Renal pelvis (tissue), 4 donors: ENCODE measurements around the gene WDR13. TPM values are rescaled to one million over a fixed set of nuclear protein-coding genes. Genes with fewer than 3 reads are reported as not detected.
"Not testable (repeated sequence)": the region's sequence is repeated elsewhere in the genome, so short reads cannot be mapped to it uniquely, and the experiment has no call there.

Experiments
- DNase-seq: peaks from one replicate; pipeline ENCODE4 v3.0.0-alpha.2; 2013
- polyA plus RNA-seq, 3 donors: library from polyadenylated mRNA; unstranded; fragments of 120-200 nt; gene quantifications; one replicate each; pipeline ENCODE4 v1.2.1, GENCODE V29; 2013; ENCODE audit not compliant: insufficient read length in 3 of 3

WDR13 gene
- polyA plus RNA-seq, 3 donors, result 145 to 177 (median 154) TPM

DNA sequence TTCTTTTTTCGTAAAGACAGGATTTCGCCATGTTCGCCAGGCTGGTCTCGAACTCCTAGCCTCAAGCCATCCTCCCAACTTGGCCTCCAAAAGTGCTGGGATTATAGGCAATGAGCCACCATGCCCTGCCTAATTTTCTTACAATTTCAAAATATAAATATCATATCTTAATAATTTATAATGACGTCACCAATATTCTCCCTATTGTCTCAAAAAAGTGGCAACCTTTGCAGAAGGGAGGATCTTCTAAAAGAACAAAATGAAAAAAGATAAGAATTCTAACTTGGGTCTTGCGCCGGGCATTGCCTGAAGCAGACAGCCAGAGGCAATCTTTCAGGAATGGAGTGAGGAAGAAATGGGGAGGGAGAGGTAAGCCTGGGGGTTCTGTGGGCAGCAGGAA lies 48.4 kb downstream of the WDR13 start:
- no peak for DNase-seq

- peak; percentile 37 for DNase-seq
Observed at GRCh38 chrX:48648336-48648751, 51.1 kb downstream of the WDR13 start.

GRCh38 chrX:48649102-48649501 lies 51.8 kb downstream of the WDR13 start:
- DNase-seq, result no peak

DNA sequence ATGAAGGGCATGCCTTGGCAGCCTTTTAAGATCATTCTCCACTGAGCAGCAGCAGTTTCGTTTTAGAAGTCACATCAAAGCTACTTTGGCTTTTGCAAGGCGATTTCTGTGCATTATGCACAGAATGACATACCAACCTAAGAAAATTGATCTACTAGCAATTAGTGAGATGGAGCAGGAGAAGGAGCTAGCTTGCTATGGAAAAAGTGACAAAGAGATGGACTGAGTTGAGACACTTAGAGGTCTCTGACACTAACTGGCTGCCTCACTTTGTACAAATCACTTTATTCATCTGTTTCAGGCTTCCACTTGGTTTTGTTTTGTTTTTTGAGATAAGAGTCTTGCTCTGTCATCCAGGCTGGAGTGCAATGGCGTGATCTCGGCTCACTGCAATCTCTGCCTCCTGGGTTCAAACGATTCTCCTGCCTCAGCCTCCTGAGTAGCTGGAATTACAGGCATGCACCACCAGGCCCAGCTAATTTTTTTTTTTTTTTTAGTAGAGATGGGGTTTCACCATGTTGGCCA lies 54.8 kb downstream of the WDR13 start:
- not testable (repeated sequence) for DNase-seq

GRCh38 chrX:48654746-48655145 lies 57.5 kb downstream of the WDR13 start:
- DNase-seq, result not testable (repeated sequence)

Other genes starting within 250 kb of the WDR13 start
- not detected for gene SSX3, start 240.8 kb upstream of the WDR13 start, polyA plus RNA-seq
- gene SSX4, start 214.0 kb upstream of the WDR13 start, polyA plus RNA-seq, result not detected
- not detected for gene SSX4B, start 185.5 kb upstream of the WDR13 start, polyA plus RNA-seq
- 10 to 100 TPM in 2 of 3 donors, 1 to 10 TPM in 1; 5.4 to 10.5 (median 10.3) TPM for gene SLC38A5, start 127.2 kb upstream of the WDR13 start, polyA plus RNA-seq
- gene FTSJ1, start 121.3 kb upstream of the WDR13 start, polyA plus RNA-seq, result 10 to 100 TPM; 34.8 to 40.2 (median 39.5) TPM
- gene PORCN, start 88.5 kb upstream of the WDR13 start, polyA plus RNA-seq, result 10 to 100 TPM in 1 of 3 donors, 1 to 10 TPM in 2; 7.5 to 10.7 (median 9.8) TPM
- gene EBP, start 75.7 kb upstream of the WDR13 start, polyA plus RNA-seq, result 10 to 100 TPM; 78.3 to 82.8 (median 82.4) TPM
- gene TBC1D25, start 57.8 kb upstream of the WDR13 start, polyA plus RNA-seq, result 10 to 100 TPM; 11.1 to 12.5 (median 11.7) TPM
- gene RBM3, start 23.0 kb upstream of the WDR13 start, polyA plus RNA-seq, result 100 to 1,000 TPM; 220 to 346 (median 304) TPM
- gene WAS, start 86.3 kb downstream of the WDR13 start, polyA plus RNA-seq, result 1 to 10 TPM; 2.7 to 4.9 (median 4.0) TPM
- 1 to 10 TPM; 7.0 to 8.2 (median 7.7) TPM for gene SUV39H1, start 99.2 kb downstream of the WDR13 start, polyA plus RNA-seq
- gene GLOD5, start 164.3 kb downstream of the WDR13 start, polyA plus RNA-seq, result 1 to 10 TPM in 2 of 3 donors, under 1 TPM in 1; 0.79 to 1.4 (median 1.2) TPM
- gene GATA1, start 189.1 kb downstream of the WDR13 start, polyA plus RNA-seq, result under 1 TPM; 0.44 to 0.87 (median 0.54) TPM
- 100 to 1,000 TPM; 165 to 202 (median 198) TPM for gene HDAC6, start 204.6 kb downstream of the WDR13 start, polyA plus RNA-seq
- under 1 TPM in 2 of 3 donors, not detected in 1; 0.13 to 0.24 TPM for gene ERAS, start 229.0 kb downstream of the WDR13 start, polyA plus RNA-seq
- gene PCSK1N, start 238.1 kb downstream of the WDR13 start, polyA plus RNA-seq, result 10 to 100 TPM; 14.1 to 20.0 (median 14.9) TPM